ENCODE data around the gene STARD3.

DNA sequence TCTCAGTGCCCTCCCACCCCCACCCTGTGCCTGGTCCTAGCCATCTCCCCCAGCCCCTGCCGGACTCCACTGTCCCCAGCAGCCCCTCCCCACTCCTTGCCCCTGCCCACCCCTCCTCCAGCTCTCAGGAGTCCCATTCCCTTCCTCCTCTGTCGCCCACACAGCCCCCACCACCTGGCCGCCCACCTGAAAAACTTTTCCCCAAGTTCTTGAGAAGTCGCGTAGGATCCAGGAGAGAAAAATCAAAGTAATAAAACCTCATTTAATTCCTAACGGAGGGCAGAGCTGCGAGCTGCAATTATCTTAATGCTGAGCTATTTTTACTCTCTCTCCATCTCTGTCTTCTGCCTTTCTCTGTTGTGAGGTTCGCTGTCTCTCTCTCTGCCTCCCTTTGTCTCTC, 12.6 kb upstream of the STARD3 start:
- TF ChIP-seq, protein P1, sequence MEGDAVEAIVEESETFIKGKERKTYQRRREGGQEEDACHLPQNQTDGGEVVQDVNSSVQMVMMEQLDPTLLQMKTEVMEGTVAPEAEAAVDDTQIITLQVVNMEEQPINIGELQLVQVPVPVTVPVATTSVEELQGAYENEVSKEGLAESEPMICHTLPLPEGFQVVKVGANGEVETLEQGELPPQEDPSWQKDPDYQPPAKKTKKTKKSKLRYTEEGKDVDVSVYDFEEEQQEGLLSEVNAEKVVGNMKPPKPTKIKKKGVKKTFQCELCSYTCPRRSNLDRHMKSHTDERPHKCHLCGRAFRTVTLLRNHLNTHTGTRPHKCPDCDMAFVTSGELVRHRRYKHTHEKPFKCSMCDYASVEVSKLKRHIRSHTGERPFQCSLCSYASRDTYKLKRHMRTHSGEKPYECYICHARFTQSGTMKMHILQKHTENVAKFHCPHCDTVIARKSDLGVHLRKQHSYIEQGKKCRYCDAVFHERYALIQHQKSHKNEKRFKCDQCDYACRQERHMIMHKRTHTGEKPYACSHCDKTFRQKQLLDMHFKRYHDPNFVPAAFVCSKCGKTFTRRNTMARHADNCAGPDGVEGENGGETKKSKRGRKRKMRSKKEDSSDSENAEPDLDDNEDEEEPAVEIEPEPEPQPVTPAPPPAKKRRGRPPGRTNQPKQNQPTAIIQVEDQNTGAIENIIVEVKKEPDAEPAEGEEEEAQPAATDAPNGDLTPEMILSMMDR (IDR thresholded peaks at IDR 0.05; ENCODE audit: poor library complexity): no peak
- TF ChIP-seq EZH2 (IDR thresholded peaks at IDR 0.05; ENCODE audit: borderline replicate concordance): no peak
- no peak for TF ChIP-seq EZH2phosphoT487 (IDR thresholded peaks at IDR 0.05; ENCODE audit: low read depth, severe bottlenecking, unreplicated experiment)

Data from hepatocyte (in vitro differentiated cells).